ENCODE measurements around the gene ADGRE2. TPM values are rescaled to one million over a fixed set of nuclear protein-coding genes. Genes with fewer than 3 reads are reported as not detected.
"Not testable (repeated sequence)": the region's sequence is repeated elsewhere in the genome, so short reads cannot be mapped to it uniquely, and the experiment has no call there.

Gene ADGRE2
- total and polyA plus RNA-seq, 4 donors, result 2.8 to 40.2 (median 14.9) TPM

DNA sequence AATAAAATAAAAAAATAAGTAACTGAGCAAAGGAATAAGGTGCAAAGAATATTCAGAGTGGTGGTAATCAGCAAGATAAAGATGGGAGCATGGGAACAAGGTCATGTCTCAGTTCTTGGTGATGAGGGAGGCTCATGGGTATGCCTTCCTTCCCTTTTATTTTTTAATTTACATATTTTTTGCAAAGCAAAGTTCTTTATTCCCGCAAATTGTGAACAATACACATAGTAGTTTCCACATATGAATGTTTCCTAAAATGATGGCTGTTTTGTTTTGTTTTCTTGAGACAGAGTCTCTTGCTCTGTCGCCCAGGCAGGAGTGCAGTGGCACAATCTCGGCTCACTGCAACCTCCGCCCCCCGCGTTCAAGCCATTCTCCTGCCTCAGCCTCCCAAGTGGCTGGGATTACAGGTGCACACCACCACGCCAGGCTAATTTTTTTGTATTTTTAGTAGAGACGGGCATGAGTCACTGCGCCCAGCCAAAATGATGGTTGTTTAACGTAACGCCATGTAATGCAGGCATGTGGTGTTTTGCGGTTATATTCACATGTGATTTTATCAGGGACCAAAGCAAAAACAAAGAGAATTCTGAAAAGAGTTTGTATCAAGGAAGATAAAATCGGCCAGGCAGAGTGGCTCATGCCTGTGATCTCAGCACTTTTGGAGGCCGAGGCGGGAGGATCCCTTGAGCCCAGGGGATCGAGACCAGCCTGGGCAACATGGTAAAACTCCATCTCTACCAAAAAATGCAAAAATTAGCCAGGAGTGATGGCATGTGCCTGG lies 4.5 kb upstream of the ADGRE2 start:
- WGBS, 2 donors, result 85 to 89% methylated on average over 16 of the region's 16 CpGs

DNA sequence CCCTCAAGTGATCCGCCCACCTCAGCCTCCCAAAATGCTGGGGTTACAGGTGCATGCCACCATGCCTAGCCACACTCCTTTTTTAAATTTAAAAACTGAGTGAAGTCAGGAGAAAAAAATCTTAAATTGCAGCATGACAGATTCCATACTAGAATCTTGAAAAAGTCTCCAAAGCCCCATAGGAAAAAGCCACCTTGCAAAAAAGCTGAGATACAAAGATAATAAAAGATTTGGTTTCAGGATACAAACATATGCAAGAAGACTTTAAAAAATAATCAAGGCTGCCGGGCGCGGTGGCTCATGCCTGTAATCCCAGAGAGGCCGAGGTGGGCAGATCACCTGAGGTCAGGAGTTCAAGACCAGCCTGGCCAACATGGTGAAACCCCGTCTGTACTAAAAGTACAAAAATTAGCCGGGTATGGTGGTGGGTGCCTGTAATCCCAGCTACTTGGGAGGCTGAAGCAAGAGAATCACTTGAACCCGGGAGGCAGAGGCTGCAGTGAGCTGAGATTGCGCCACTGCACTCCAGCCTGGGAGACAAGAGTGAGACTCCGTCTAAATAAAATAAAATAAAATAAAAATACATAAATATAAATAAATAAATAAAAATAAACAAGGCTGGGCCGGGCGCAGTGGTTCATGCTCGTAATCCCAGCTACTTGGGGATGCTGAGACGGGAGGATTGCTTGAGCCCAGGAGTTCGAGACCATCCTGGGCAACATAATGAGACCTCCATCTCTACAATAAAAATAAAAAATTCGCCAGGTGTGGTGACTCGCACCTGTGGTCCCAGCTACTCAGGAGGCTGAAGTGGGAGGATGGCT lies 3.6 kb upstream of the ADGRE2 start:
- not testable (repeated sequence) for H3K36me3 ChIP-seq (ENCODE audit: control insufficient read depth in 4 of 4, insufficient read depth in 4 of 4, low read length in 4 of 4); H3K4me3 ChIP-seq; H3K27me3 ChIP-seq (ENCODE audit: control insufficient read depth in 3 of 3, insufficient read depth in 3 of 3, low read length in 2 of 3); DNase-seq; H3K9ac ChIP-seq (ENCODE audit: insufficient read depth in 1 of 2, low read length in 2 of 2); H3K27ac ChIP-seq (ENCODE audit: low read depth in 1 of 2, low read length in 1 of 2); ATAC-seq (ENCODE audit: insufficient read depth, low FRiP score); H3K9me3 ChIP-seq (ENCODE audit: control insufficient read depth in 4 of 4, insufficient read depth in 3 of 4, low read length in 3 of 4); H3K4me1 ChIP-seq (ENCODE audit: control insufficient read depth in 5 of 5, insufficient read depth in 5 of 5, low read length in 5 of 5)
- WGBS, 2 donors, result 88 to 92% methylated on average over 17 of the region's 17 CpGs

More for the DNA sequence above, 4.5 kb upstream of the ADGRE2 start:
- Histone ChIP-seq H3K36me3 (ENCODE audit: control insufficient read depth in 4 of 4, insufficient read depth in 4 of 4, low read length in 4 of 4) (no peaks in the 10 kb centered on the region), H3K9me3 (ENCODE audit: control insufficient read depth in 4 of 4, insufficient read depth in 3 of 4, low read length in 3 of 4) (peaks cover 0 to 7% (median 0%) of the 10 kb centered on the region in 4 donors), H3K27me3 (ENCODE audit: control insufficient read depth in 3 of 3, insufficient read depth in 3 of 3, low read length in 2 of 3) (peaks cover 0 to 3% (median 0%) of the 10 kb centered on the region in 3 donors), H3K4me3 (no peak overlapping the region), H3K27ac (ENCODE audit: low read depth in 1 of 2, low read length in 1 of 2) (peak overlapping the region in 1 of 2 donors; percentile 3), H3K9ac (ENCODE audit: insufficient read depth in 1 of 2, low read length in 2 of 2) (no peak overlapping the region), H3K4me1 (ENCODE audit: control insufficient read depth in 5 of 5, insufficient read depth in 5 of 5, low read length in 5 of 5) (peaks cover 0 to 2% (median 0%) of the 10 kb centered on the region in 5 donors)
- ATAC-seq (ENCODE audit: insufficient read depth, low FRiP score) (no peak), DNase-seq (no peak)
- TF ChIP-seq, protein P1, sequence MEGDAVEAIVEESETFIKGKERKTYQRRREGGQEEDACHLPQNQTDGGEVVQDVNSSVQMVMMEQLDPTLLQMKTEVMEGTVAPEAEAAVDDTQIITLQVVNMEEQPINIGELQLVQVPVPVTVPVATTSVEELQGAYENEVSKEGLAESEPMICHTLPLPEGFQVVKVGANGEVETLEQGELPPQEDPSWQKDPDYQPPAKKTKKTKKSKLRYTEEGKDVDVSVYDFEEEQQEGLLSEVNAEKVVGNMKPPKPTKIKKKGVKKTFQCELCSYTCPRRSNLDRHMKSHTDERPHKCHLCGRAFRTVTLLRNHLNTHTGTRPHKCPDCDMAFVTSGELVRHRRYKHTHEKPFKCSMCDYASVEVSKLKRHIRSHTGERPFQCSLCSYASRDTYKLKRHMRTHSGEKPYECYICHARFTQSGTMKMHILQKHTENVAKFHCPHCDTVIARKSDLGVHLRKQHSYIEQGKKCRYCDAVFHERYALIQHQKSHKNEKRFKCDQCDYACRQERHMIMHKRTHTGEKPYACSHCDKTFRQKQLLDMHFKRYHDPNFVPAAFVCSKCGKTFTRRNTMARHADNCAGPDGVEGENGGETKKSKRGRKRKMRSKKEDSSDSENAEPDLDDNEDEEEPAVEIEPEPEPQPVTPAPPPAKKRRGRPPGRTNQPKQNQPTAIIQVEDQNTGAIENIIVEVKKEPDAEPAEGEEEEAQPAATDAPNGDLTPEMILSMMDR (IDR thresholded peaks at IDR 0.05; ENCODE audit: control extremely low read depth, extremely low read depth), result no peak

DNA sequence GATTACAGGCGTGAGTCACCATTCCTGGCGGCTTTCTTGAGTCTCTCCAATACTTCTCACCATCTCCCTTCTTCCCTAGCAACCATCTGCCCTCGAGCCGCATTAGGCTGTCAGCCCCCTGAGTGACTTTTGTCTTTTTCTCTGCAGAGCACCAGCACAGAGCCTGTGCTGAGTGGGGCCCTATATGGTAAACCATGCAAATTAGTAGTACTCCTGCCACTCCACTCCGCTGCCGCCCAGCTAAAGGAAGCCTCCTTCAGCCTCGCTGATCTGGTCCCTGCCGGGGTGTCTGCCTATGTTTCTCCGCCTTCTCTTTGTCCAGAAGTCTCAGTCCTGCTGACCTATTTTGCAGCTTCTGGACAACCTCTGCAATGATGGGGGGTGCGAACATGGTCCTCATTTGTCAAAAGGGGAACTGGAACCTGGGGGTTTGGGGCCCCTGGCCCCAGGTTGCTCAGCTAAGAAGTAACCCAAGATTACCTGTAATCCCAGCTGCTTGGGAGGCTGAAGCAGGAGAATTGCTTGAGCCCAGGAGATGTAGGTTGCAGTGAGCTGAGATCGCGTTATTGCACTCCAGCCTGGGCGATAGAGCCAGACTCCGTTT lies 2.4 kb upstream of the ADGRE2 start:
- 80% methylated on average over 14 of the region's 14 CpGs for WGBS, 2 donors
- not testable (repeated sequence) for H3K27me3 ChIP-seq (ENCODE audit: control insufficient read depth in 3 of 3, insufficient read depth in 3 of 3, low read length in 2 of 3); H3K36me3 ChIP-seq (ENCODE audit: control insufficient read depth in 4 of 4, insufficient read depth in 4 of 4, low read length in 4 of 4); H3K9ac ChIP-seq (ENCODE audit: insufficient read depth in 1 of 2, low read length in 2 of 2); ATAC-seq (ENCODE audit: insufficient read depth, low FRiP score); H3K9me3 ChIP-seq (ENCODE audit: control insufficient read depth in 4 of 4, insufficient read depth in 3 of 4, low read length in 3 of 4); H3K27ac ChIP-seq (ENCODE audit: low read depth in 1 of 2, low read length in 1 of 2); DNase-seq; H3K4me1 ChIP-seq (ENCODE audit: control insufficient read depth in 5 of 5, insufficient read depth in 5 of 5, low read length in 5 of 5); H3K4me3 ChIP-seq

DNA sequence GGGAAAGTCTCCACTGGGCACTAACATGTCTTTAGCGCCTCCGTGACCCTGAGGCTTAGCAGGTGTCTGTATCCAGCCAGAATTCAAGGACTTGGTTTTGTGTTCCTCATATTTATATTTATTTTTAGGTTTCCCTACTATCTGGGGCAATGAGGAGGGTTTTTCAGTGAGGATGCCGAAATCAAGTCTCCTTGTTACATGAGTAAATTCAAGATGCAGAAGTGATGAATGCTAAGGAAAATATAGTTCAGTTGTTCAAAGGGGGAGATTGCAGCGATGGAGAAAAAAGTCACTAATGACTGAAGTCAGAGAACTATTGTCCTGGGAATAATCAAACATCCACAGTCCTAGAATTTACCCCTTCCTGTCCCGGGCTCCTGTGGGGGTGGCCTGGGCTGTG lies 791 bp upstream of the ADGRE2 start:
- TF ChIP-seq, protein P1 (IDR thresholded peaks at IDR 0.05; ENCODE audit: control extremely low read depth, extremely low read depth), result no peak
- no peak overlapping the region for H3K4me3 ChIP-seq
- H3K9ac ChIP-seq (ENCODE audit: insufficient read depth in 1 of 2, low read length in 2 of 2), result no peak overlapping the region
- H3K4me1 ChIP-seq (ENCODE audit: control insufficient read depth in 5 of 5, insufficient read depth in 5 of 5, low read length in 5 of 5), result peaks cover 0 to 5% (median 0%) of the 10 kb centered on the region in 5 donors
- DNase-seq, result no peak
- H3K27ac ChIP-seq (ENCODE audit: low read depth in 1 of 2, low read length in 1 of 2), result no peak overlapping the region
- WGBS, 2 donors, result 54 to 71% methylated on average over 5 of the region's 5 CpGs
- ATAC-seq (ENCODE audit: insufficient read depth, low FRiP score), result no peak
- H3K9me3 ChIP-seq (ENCODE audit: control insufficient read depth in 4 of 4, insufficient read depth in 3 of 4, low read length in 3 of 4), result peaks cover 0 to 3% (median 0%) of the 10 kb centered on the region in 4 donors
- peaks cover 0 to 7% (median 2%) of the 10 kb centered on the region in 3 donors for H3K27me3 ChIP-seq (ENCODE audit: control insufficient read depth in 3 of 3, insufficient read depth in 3 of 3, low read length in 2 of 3)
- no peaks in the 10 kb centered on the region for H3K36me3 ChIP-seq (ENCODE audit: control insufficient read depth in 4 of 4, insufficient read depth in 4 of 4, low read length in 4 of 4)

DNA sequence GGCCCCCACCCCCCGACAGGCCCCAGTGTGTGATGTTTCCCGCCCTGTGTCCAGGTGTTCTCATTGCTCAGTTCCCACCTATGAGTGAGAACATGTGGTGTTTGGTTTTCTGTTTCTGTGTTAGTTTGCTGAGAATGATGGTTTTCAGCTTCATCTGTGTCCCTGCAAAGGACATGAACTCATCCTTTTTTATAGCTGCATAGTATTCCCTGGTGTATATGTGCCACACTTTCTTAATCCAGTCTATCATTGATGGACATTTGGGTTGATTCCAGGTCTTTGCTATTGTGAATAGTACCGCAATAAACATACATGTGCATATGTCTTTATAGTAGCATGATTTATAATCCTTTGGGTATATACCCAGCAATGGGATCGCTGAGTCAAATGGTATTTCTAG lies 715 bp downstream of the ADGRE2 start:
- not testable (repeated sequence) for ATAC-seq (ENCODE audit: insufficient read depth, low FRiP score); H3K9me3 ChIP-seq (ENCODE audit: control insufficient read depth in 4 of 4, insufficient read depth in 3 of 4, low read length in 3 of 4); H3K27me3 ChIP-seq (ENCODE audit: control insufficient read depth in 3 of 3, insufficient read depth in 3 of 3, low read length in 2 of 3); H3K4me1 ChIP-seq (ENCODE audit: control insufficient read depth in 5 of 5, insufficient read depth in 5 of 5, low read length in 5 of 5); DNase-seq; H3K27ac ChIP-seq (ENCODE audit: low read depth in 1 of 2, low read length in 1 of 2); H3K36me3 ChIP-seq (ENCODE audit: control insufficient read depth in 4 of 4, insufficient read depth in 4 of 4, low read length in 4 of 4); H3K9ac ChIP-seq (ENCODE audit: insufficient read depth in 1 of 2, low read length in 2 of 2); H3K4me3 ChIP-seq
- 94 to 96% methylated on average over 4 of the region's 4 CpGs for WGBS, 2 donors

Data from lung (tissue), 12 donors.